Nasal cavity respiratory epithelium epithelial cell of viscerocranial mucosa (primary cell): Measurements from ENCODE around the gene CREBL2. TPM values are rescaled to one million over a fixed set of nuclear protein-coding genes. Genes with fewer than 3 reads are reported as not detected.

ENCODE experiments used
- total RNA-seq: library from RNA; depleted of rRNA; stranded (reverse); fragments of >200 nt; gene quantifications from 2 replicates; pipeline ENCODE4 v1.2.3, GENCODE V29; 2014

Gene CREBL2, protein sequence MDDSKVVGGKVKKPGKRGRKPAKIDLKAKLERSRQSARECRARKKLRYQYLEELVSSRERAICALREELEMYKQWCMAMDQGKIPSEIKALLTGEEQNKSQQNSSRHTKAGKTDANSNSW
- total RNA-seq = 19.5 and 27.9 TPM in 2 replicates

DNA sequence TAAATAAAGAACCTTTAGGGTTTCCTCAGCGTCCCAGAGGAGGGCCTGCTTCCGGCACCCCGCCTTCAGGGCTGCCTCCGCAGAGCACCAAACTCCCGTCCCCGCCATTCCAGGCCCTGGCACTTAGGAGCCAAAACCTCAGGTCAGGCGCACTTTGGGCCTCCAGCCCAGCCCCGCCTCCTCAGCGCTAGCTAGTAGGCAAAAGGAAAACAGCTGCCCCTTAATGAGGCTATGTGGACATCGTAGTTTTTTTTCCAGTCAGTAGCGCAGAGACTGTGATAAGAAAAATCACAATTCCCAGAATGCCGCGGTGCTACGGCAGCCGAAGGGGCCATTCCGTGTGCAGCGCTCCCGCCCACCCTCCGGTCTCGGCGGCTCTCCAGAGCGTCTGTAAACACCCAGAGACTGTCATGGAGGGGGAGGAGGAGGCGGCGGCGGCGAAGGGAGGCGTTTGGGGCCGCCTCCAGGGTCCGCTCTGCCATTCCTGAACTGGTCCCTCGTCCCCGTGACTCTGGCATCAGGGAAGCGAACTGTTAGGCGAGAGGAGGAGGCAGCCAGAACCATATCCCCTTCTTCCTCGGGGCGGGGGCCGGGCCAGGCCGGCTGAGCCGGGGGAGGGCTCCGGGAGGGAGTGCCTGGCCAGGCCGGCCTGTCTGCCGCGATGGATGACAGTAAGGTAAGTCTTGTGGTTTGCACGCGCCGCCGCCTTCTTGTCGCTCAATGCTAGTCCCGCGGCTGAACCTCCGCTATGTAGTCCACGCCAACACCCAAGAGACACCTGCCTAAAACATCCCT lies at the start of gene CREBL2:
Gene CREBL2 (plus strand): TSS at position 365 of the 795 bp plus-strand sequence. CDS start 297 bp downstream, at position 662.

DNA sequence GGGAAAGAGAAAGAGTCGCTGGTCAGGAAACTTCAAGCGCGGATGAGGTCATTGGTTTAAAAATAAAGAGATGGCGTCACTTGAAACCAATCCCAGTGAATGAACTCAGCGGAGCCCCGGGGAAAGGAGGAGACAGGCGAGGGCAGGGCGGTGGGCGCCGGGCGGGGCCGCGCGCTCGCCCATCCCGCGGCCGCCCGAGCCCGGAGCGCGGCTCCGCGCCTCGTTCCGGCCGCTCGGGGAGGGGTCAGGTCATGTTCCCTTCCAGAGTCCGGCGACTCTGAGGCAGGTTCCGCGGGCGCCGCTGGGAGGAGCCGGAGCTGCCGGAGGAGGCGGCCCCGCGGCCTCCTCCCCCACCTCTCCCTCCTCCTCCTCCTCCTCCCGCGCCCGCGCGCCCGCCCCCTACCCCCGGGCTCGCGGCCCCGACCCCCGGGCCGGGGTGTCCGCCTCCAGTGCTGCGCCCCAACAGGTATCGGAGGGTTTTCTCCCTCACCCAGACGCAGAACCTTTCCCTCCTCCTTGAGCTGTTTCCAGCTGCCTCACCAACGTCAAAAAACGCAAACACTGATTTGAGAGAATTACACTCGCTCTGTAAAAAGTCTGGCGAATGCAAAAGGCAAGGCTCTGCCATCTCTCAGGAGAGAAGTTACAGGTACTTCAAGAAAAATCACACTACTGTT lies 49.0 kb upstream of the CREBL2 start, which contains the start of gene DUSP16:
Gene DUSP16 (minus strand): TSS at position 279 of the 677 bp plus-strand sequence. CDS start 41,765 bp downstream, outside the sequence.

Other genes with a start within 250 kb of the CREBL2 start
- 17.4 and 25.6 TPM in 2 replicates for gene DUSP16, start 49.0 kb upstream of the CREBL2 start, total RNA-seq
- gene GPR19, start 84.3 kb downstream of the CREBL2 start, total RNA-seq = not detected in 2 replicates
- gene CDKN1B, start 105.5 kb downstream of the CREBL2 start, total RNA-seq = 24.1 and 73.1 TPM in 2 replicates
- gene APOLD1, start 173.8 kb downstream of the CREBL2 start, total RNA-seq = 2.1 and 4.1 TPM in 2 replicates
- 56.0 and 59.2 TPM in 2 replicates for gene DDX47, start 201.5 kb downstream of the CREBL2 start, total RNA-seq